HepG2 (cell line): ENCODE measurements around the gene LGALS1. TPM values are rescaled to one million over a fixed set of nuclear protein-coding genes. Genes with fewer than 3 reads are reported as not detected.

ENCODE experiments used
- ASH2L ChIP-seq: fragments of 300-600, 200-600 bp; sonication (generic); IDR thresholded peaks from 2 replicates; pipeline ENCODE4 v1.7.0; 2017; ENCODE audit warnings: low read depth, mild to moderate bottlenecking, moderate library complexity, mixed read lengths, low read length; ENCODE audit not compliant: insufficient read length
- ATRX ChIP-seq: sonication (generic); formaldehyde crosslinking; IDR thresholded peaks from 2 replicates; pipeline ENCODE4 v1.4.0; 2020; ENCODE audit warnings: missing genetic modification reagents, borderline replicate concordance
- BRD4 ChIP-seq: sonication (generic); formaldehyde crosslinking; IDR thresholded peaks from 2 replicates; pipeline ENCODE4 v1.4.0; 2020; ENCODE audit warnings: missing genetic modification reagents
- CEBPB ChIP-seq: IDR thresholded peaks from 2 replicates; pipeline ENCODE4 v1.6.1; 2011; ENCODE audit warnings: low read depth, low read length, improper control_type of control experiment, borderline replicate concordance
- DMAP1 ChIP-seq: IDR thresholded peaks from 2 replicates; pipeline ENCODE4 v1.6.1; 2016
- EZH2 ChIP-seq: conservative IDR thresholded peaks from 2 replicates; pipeline ENCODE4 v1.6.1; 2012; ENCODE audit warnings: mild to moderate bottlenecking, low read depth, low read length, moderate library complexity
- GTF2F1 ChIP-seq: fragments of 150-350 bp; IDR thresholded peaks from 2 replicates; pipeline ENCODE4 v1.6.1; 2014; ENCODE audit warnings: low read length
- KDM4B ChIP-seq: sonication (generic); formaldehyde crosslinking; IDR thresholded peaks from 2 replicates; pipeline ENCODE4 v1.4.0; 2020; ENCODE audit warnings: missing genetic modification reagents
- MAFG ChIP-seq: sonication (generic); formaldehyde crosslinking; IDR thresholded peaks from 2 replicates; pipeline ENCODE4 v1.5.1; 2020; ENCODE audit warnings: mild to moderate bottlenecking, missing genetic modification reagents
- MEF2D ChIP-seq: sonication (generic); formaldehyde crosslinking; IDR thresholded peaks from 2 replicates; pipeline ENCODE4 v1.5.1; 2020; ENCODE audit warnings: mild to moderate bottlenecking, missing genetic modification reagents
- MIXL1 ChIP-seq: IDR thresholded peaks from 2 replicates; pipeline ENCODE4 v1.6.1; 2016
- ONECUT2 ChIP-seq: sonication (generic); formaldehyde crosslinking; IDR thresholded peaks from 2 replicates; pipeline ENCODE4 v1.4.0; 2020; ENCODE audit warnings: missing genetic modification reagents
- SMARCE1 ChIP-seq: fragments of 450-650 bp; IDR thresholded peaks from 2 replicates; pipeline ENCODE4 v1.6.1; 2017; ENCODE audit warnings: borderline replicate concordance
- SP4 ChIP-seq: sonication (generic); formaldehyde crosslinking; IDR thresholded peaks from 2 replicates; pipeline ENCODE4 v1.8.1; 2023; ENCODE audit warnings: mild to moderate bottlenecking, missing genetic modification reagents
- ZKSCAN8 ChIP-seq: IDR thresholded peaks from 2 replicates; pipeline ENCODE4 v1.6.1; 2016; ENCODE audit warnings: borderline replicate concordance, missing genetic modification reagents, missing compliant biosample characterization
- ZNF468 ChIP-seq: sonication (generic); formaldehyde crosslinking; IDR thresholded peaks from 2 replicates; pipeline ENCODE4 v1.8.0; 2022; ENCODE audit warnings: mild to moderate bottlenecking, moderate library complexity, missing genetic modification reagents
- ZNF615 ChIP-seq: sonication (generic); formaldehyde crosslinking; IDR thresholded peaks from 2 replicates; pipeline ENCODE4 v1.5.0; 2020; ENCODE audit warnings: mild to moderate bottlenecking, missing genetic modification reagents, borderline replicate concordance
- ZNF816 ChIP-seq: sonication (generic); formaldehyde crosslinking; IDR thresholded peaks from 2 replicates; pipeline ENCODE4 v1.8.0; 2022; ENCODE audit warnings: missing genetic modification reagents, mild to moderate bottlenecking, borderline replicate concordance
- ZNF83 ChIP-seq: sonication (generic); formaldehyde crosslinking; IDR thresholded peaks from 2 replicates; pipeline ENCODE4 v1.4.0; 2020; ENCODE audit warnings: missing genetic modification reagents, mild to moderate bottlenecking, borderline replicate concordance
- polyA plus RNA-seq, 8 experiments: library from polyadenylated mRNA; depleted of rRNA in 3 of 8; stranded (reverse) in 7 of 8; unstranded in 1 of 8; fragments of >200 nt; fragmentation: Illumina TruSeq in 4 of 8; extraction: Trizol in 4 of 8; gene quantifications; 2 replicates each; pipeline versions ENCODE4 v1.2.1 to v1.2.3, GENCODE V29; 2011 to 2016; ENCODE audit warnings: low read depth in 4 of 8, missing spikeins in 1 of 8, mixed read lengths in 1 of 8; ENCODE audit not compliant: insufficient read depth in 1 of 8
- total RNA-seq, 5 experiments: library from RNA; depleted of rRNA; stranded (reverse); fragments of >200 nt; fragmentation: Illumina TruSeq; extraction: Trizol; gene quantifications; 2 replicates each; pipeline ENCODE4 v1.2.3, GENCODE V29; 2016; ENCODE audit warnings: low read depth in 1 of 5
- TF ChIP-seq, protein P1 (sequence below): sonication (generic); formaldehyde crosslinking; IDR thresholded peaks from 2 replicates; pipeline ENCODE4 v1.8.1; 2023; ENCODE audit warnings: mild to moderate bottlenecking, missing genetic modification reagents
- TF ChIP-seq, protein P2 (sequence below): sonication (generic); formaldehyde crosslinking; IDR thresholded peaks from 2 replicates; pipeline ENCODE4 v1.5.0; 2020; ENCODE audit warnings: missing genetic modification reagents, mild to moderate bottlenecking, borderline replicate concordance
- TF ChIP-seq, protein P3 (sequence below): IDR thresholded peaks from 2 replicates; pipeline ENCODE4 v1.6.1; 2016; ENCODE audit warnings: mild to moderate bottlenecking
- TF ChIP-seq, protein P4 (sequence below): IDR thresholded peaks from 2 replicates; pipeline ENCODE4 v1.6.1; 2016; ENCODE audit warnings: missing biosample characterization, missing genetic modification reagents, low read depth

LGALS1 gene
- total and polyA plus RNA-seq, 2 of the 13 experiments (the other 11 are each of a cell fraction or from before 2014, with no cell fraction given): 103 to 858 TPM

DNA sequence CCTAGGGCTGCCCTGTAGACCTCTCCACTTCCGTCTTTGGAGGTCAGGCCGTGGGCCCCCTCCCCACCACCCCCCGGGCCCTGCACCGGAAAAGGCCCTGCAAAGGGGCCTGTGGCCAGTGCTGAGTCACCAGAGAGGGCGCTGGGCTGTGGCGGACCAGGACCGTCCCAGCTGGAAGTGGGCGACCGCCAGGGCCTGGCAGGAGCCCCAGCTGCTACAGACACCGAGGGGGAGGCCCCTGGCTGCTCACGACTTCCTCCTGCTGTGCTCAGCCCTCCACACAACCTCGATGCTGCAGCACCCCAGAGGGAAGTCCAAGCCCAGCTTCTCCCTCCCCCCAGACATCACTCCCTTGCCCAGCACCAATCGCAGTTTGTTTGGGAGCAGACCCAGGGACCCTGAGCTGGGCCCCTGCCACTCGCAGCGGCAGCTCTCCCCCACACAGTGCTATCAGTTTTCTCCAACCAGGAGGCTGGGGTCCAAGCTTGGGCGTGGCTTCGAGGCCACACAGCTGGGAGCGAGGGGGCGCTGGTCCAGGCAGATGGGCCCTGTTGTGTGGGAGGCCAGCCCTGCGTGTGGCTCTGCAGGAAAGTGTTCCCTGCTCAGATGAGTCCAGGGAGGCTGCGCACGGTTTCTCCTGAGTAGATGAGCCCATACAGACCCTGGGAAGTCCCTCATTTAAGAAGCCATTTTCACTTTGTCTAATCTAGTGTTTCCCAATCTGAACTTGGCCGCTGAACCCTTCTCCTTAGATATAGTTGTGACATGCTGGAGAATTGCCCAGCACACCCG lies 41.6 kb upstream of the LGALS1 start (continued):
- TF ChIP-seq, protein P1, sequence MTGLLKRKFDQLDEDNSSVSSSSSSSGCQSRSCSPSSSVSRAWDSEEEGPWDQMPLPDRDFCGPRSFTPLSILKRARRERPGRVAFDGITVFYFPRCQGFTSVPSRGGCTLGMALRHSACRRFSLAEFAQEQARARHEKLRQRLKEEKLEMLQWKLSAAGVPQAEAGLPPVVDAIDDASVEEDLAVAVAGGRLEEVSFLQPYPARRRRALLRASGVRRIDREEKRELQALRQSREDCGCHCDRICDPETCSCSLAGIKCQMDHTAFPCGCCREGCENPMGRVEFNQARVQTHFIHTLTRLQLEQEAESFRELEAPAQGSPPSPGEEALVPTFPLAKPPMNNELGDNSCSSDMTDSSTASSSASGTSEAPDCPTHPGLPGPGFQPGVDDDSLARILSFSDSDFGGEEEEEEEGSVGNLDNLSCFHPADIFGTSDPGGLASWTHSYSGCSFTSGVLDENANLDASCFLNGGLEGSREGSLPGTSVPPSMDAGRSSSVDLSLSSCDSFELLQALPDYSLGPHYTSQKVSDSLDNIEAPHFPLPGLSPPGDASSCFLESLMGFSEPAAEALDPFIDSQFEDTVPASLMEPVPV (CRISPR knock-in tag): 0 out of 2 replicates have a peak, but pooled peaks have one; percentile 20
- TF ChIP-seq SMARCE1: no peak
- TF ChIP-seq ONECUT2 (CRISPR knock-in tag): no peak
- peak; percentile 17; the same call in 1 of the 2 replicates for TF ChIP-seq CEBPB
- no peak for TF ChIP-seq ZNF468
- TF ChIP-seq, protein P2, sequence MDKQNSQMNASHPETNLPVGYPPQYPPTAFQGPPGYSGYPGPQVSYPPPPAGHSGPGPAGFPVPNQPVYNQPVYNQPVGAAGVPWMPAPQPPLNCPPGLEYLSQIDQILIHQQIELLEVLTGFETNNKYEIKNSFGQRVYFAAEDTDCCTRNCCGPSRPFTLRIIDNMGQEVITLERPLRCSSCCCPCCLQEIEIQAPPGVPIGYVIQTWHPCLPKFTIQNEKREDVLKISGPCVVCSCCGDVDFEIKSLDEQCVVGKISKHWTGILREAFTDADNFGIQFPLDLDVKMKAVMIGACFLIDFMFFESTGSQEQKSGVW (CRISPR knock-in tag): no peak
- no peak for TF ChIP-seq MIXL1 (CRISPR knock-in tag)
- TF ChIP-seq, protein P3, sequence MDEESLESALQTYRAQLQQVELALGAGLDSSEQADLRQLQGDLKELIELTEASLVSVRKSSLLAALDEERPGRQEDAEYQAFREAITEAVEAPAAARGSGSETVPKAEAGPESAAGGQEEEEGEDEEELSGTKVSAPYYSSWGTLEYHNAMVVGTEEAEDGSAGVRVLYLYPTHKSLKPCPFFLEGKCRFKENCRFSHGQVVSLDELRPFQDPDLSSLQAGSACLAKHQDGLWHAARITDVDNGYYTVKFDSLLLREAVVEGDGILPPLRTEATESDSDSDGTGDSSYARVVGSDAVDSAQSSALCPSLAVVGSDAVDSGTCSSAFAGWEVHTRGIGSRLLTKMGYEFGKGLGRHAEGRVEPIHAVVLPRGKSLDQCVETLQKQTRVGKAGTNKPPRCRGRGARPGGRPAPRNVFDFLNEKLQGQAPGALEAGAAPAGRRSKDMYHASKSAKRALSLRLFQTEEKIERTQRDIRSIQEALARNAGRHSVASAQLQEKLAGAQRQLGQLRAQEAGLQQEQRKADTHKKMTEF (CRISPR knock-in tag): peak; percentile 50
- TF ChIP-seq ASH2L: no peak
- no peak for TF ChIP-seq ZNF83 (CRISPR knock-in tag)
- no peak for TF ChIP-seq ZNF816 (CRISPR knock-in tag)
- no peak for TF ChIP-seq GTF2F1
- TF ChIP-seq, protein P4, sequence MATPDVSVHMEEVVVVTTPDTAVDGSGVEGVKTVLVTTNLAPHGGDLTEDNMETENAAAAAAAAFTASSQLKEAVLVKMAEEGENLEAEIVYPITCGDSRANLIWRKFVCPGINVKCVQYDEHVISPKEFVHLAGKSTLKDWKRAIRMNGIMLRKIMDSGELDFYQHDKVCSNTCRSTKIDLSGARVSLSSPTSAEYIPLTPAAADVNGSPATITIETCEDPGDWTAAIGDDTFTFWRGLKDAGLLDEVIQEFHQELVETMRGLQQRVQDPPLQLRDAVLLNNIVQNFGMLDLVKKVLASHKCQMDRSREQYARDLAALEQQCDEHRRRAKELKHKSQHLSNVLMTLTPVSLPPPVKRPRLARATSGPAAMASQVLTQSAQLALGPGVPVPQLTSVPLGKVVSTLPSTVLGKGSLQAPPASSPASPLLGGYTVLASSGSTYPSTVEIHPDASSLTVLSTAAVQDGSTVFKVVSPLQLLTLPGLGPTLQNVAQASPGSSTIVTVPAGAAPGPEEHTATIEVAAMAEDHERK (CRISPR knock-in tag): no peak; the same call in 1 of the 2 replicates
- TF ChIP-seq SP4 (CRISPR knock-in tag): peak; percentile 74
- TF ChIP-seq ATRX (CRISPR knock-in tag): no peak
- no peak for TF ChIP-seq ZNF615 (CRISPR knock-in tag)
- peak; percentile 43 for TF ChIP-seq DMAP1
- TF ChIP-seq MEF2D (CRISPR knock-in tag): peak; percentile 35; the same call in 1 of the 2 replicates
- TF ChIP-seq ZKSCAN8 (CRISPR knock-in tag): no peak
- peak; percentile 63 for TF ChIP-seq KDM4B (CRISPR knock-in tag)
- TF ChIP-seq MAFG (CRISPR knock-in tag): peak; percentile 13; the same call in 1 of the 2 replicates
- no peak for TF ChIP-seq BRD4 (CRISPR knock-in tag)
- TF ChIP-seq EZH2: no peak
